ENCODE results near the gene HSD11B1L. TPM values are rescaled to one million over a fixed set of nuclear protein-coding genes. Genes with fewer than 3 reads are reported as not detected.

The HSD11B1L gene
- polyA plus RNA-seq, 1 experiment: 4.9 TPM

DNA sequence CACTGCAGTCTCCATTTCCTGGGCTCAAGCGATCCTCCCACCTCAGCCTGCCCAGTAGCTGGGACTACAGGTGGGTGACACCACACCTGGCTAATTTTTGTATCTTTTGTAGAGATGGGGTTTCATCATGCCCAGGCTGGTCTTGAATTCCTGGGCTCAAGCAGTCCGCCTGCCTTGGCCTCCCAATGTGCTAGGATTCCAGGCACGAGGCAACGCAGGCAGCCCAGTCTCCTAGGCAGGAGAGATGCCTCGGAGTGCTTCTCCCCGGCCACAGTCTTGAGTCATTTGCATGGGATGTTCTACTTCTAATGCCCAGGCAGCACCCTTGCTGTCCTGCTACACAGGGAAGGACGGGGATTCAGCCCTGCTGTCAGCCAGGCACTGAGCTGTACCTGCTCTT is 9.2 kb upstream of the HSD11B1L start:
- no peak for TF ChIP-seq CTCF (IDR thresholded peaks at IDR 0.05; ENCODE audit: low read depth, low read length)
- Histone ChIP-seq H3K4me3 (ENCODE audit: low read depth, low read length) (no peak overlapping the region), H3K27me3 (ENCODE audit: control insufficient read depth, insufficient read depth, low read length) (no peaks in the 10 kb centered on the region), H3K27ac (ENCODE audit: low read depth, low read length) (no peak overlapping the region), H3K9me3 (ENCODE audit: control insufficient read depth, insufficient read depth, low read length) (no peaks in the 10 kb centered on the region)
- POLR2A ChIA-PET: no interaction called here
- CTCF ChIA-PET: no interaction called here
- no peak for DNase-seq (ENCODE audit: low read depth, low spot score)

DNA sequence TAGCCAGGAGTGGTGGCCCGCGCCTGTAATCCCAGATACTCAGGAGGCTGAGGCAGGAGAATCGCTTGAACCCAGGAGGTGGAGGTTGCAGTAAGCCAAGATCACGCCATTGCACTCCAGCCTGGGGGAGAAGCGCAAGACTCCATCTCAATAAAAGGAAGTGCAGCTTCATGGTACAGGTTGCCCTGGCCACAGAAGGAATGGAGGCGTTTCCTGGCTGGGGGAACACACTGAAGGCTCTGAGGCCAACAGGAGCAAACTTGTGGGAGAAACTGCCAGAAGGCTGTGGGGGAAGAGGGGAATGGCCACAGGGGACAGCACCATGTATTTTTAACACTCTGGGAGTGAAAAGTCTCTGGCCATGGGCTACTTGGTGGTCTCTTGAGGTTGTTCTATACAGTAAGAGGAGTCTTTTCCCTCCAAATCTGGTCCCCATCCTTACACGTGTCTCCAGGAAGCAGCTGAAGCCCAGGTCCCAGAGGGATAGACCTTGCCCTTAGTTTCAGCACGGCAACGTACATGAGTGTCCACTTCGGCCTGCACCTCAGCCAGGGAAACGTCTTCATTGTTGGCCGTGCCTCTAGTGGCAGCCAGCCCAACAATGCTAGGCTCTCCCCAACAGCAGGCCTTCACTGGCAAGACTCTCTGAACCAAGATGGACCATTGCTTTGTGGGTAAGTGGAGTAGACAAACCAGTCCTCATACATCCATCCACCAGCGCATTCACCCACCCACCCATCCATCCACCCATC is 7.9 kb upstream of the HSD11B1L start:
- Histone ChIP-seq H3K27me3 (ENCODE audit: control insufficient read depth, insufficient read depth, low read length) (no peaks in the 10 kb centered on the region), H3K27ac (ENCODE audit: low read depth, low read length) (no peak overlapping the region), H3K4me3 (ENCODE audit: low read depth, low read length) (no peak overlapping the region), H3K9me3 (ENCODE audit: control insufficient read depth, insufficient read depth, low read length) (no peaks in the 10 kb centered on the region)
- POLR2A ChIA-PET: no interaction called here
- no peak for TF ChIP-seq CTCF (IDR thresholded peaks at IDR 0.05; ENCODE audit: low read depth, low read length)
- CTCF ChIA-PET: no interaction called here
- DNase-seq (ENCODE audit: low read depth, low spot score): no peak

- no peak for DNase-seq (ENCODE audit: low read depth, low spot score)
- no peaks in the 10 kb centered on the region for H3K9me3 ChIP-seq (ENCODE audit: control insufficient read depth, insufficient read depth, low read length)
- H3K4me3 ChIP-seq (ENCODE audit: low read depth, low read length): no peak overlapping the region
- ChIA-PET CTCF (no interaction called here), POLR2A (no interaction called here)
- H3K27ac ChIP-seq (ENCODE audit: low read depth, low read length): no peak overlapping the region
- H3K27me3 ChIP-seq (ENCODE audit: control insufficient read depth, insufficient read depth, low read length): no peaks in the 10 kb centered on the region
- no peak for TF ChIP-seq CTCF (IDR thresholded peaks at IDR 0.05; ENCODE audit: low read depth, low read length)
These were observed 7.1 kb upstream of the HSD11B1L start for GRCh38 chr19:5673752-5674151.

DNA sequence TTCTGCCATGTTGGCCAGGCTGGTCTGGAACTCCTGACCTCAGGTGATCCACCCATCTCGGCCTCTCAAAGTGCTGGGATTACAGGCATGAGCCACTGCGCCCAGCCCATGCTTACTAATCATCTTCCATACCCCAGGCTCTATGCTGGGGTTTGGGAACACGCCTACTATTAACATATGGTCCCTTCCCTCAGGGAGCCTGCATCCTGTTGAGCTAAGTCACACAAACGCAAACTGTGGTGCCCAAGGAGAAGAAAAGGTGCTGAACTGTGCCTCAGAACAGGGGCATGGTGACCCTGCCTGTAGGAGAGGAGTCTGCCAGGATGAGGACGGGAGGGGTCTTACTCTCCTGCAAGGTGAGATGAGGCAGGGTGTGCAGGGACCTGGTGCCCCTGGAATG is 6.1 kb upstream of the HSD11B1L start:
- H3K9me3 ChIP-seq (ENCODE audit: control insufficient read depth, insufficient read depth, low read length): no peaks in the 10 kb centered on the region; the same call in 1 of the 2 replicates
- TF ChIP-seq CTCF (IDR thresholded peaks at IDR 0.05; ENCODE audit: low read depth, low read length): no peak
- POLR2A ChIA-PET: interaction anchor here (0.7 to 1.4 kb wide), 2 partner anchors 13 to 15 kb away, joined by 3 to 6 read pairs; partner anchors contain the start of gene RPL36

GRCh38 chr19:5676105-5676771 is 4.6 kb upstream of the HSD11B1L start:
- no peak for TF ChIP-seq CTCF (IDR thresholded peaks at IDR 0.05; ENCODE audit: low read depth, low read length)
- Histone ChIP-seq H3K4me3 (ENCODE audit: low read depth, low read length) (no peak overlapping the region), H3K9me3 (ENCODE audit: control insufficient read depth, insufficient read depth, low read length) (peaks cover 4% of the 10 kb centered on the region; the same call in 1 of the 2 replicates), H3K27ac (ENCODE audit: low read depth, low read length) (no peak overlapping the region), H3K27me3 (ENCODE audit: control insufficient read depth, insufficient read depth, low read length) (no peaks in the 10 kb centered on the region)
- CTCF ChIA-PET: interaction anchor here (0.9 kb wide), 1 partner anchor 11 kb away, joined by 3 read pairs; no protein-coding TSS in a partner anchor
- DNase-seq (ENCODE audit: low read depth, low spot score): no peak
- POLR2A ChIA-PET: interaction anchor here (1.4 kb wide), 1 partner anchor 14 kb away, joined by 3 read pairs; the partner anchor contains the start of gene RPL36

More for the DNA sequence above, 6.1 kb upstream of the HSD11B1L start:
- Histone ChIP-seq H3K27me3 (ENCODE audit: control insufficient read depth, insufficient read depth, low read length) (no peaks in the 10 kb centered on the region), H3K4me3 (ENCODE audit: low read depth, low read length) (no peak overlapping the region), H3K27ac (ENCODE audit: low read depth, low read length) (no peak overlapping the region)
- CTCF ChIA-PET: interaction anchor here (1.0 kb wide), 1 partner anchor 12 kb away, joined by 3 read pairs; no protein-coding TSS in a partner anchor
- no peak for DNase-seq (ENCODE audit: low read depth, low spot score)

Measured in AG04450 (cell line).